Neural progenitor cell (in vitro differentiated cells): ENCODE measurements around the gene RNF224. TPM values are rescaled to one million over a fixed set of nuclear protein-coding genes. Genes with fewer than 3 reads are reported as not detected.

Experiments used
- DNase-seq: peaks from one replicate; pipeline ENCODE4 v3.0.0-alpha.2; 2016; ENCODE audit warnings: low spot score
- H2AFZ ChIP-seq: fragments of 200-600 bp; sonication (generic); replicated peaks from 2 replicates; pipeline ENCODE4 v1.6.1; 2016; ENCODE audit warnings: antibody characterized with exemption
- H3F3A ChIP-seq: fragments of 200-600 bp; sonication (generic); 2 replicates; pipeline ENCODE4 v1.6.1; 2016; ENCODE audit warnings: antibody characterized with exemption, low read depth
- H3K27ac ChIP-seq: fragments of 200-600 bp; sonication (generic); 2 replicates; pipeline ENCODE4 v1.5.1; 2016; ENCODE audit warnings: mild to moderate bottlenecking
- H3K27me3 ChIP-seq: fragments of 200-600 bp; sonication (generic); 2 replicates; pipeline ENCODE4 v1.6.1; 2016; ENCODE audit warnings: mild to moderate bottlenecking, moderate library complexity
- H3K36me3 ChIP-seq: fragments of 200-600 bp; sonication (generic); 2 replicates; pipeline ENCODE4 v1.5.1; 2016
- H3K4me1 ChIP-seq: fragments of 200-600 bp; sonication (generic); 2 replicates; pipeline ENCODE4 v1.6.1; 2016; ENCODE audit warnings: mixed run types
- H3K4me2 ChIP-seq: fragments of 200-600 bp; sonication (generic); 2 replicates; pipeline ENCODE4 v1.6.1; 2016
- H3K4me3 ChIP-seq: fragments of 200-600 bp; sonication (generic); 2 replicates; pipeline ENCODE4 v1.5.1; 2016
- H3K79me2 ChIP-seq: fragments of 200-600 bp; sonication (generic); 2 replicates; pipeline ENCODE4 v1.6.1; 2016; ENCODE audit warnings: low read depth
- H3K9ac ChIP-seq: fragments of 200-600 bp; sonication (generic); 2 replicates; pipeline ENCODE4 v1.6.1; 2016
- H3K9me3 ChIP-seq: fragments of 200-600 bp; sonication (generic); 2 replicates; pipeline ENCODE4 v1.5.1; 2016; ENCODE audit warnings: low read depth
- H4K20me1 ChIP-seq: fragments of 200-600 bp; sonication (generic); 2 replicates; pipeline ENCODE4 v1.6.1; 2016; ENCODE audit warnings: low read depth
- H3K27ac Mint-ChIP-seq: 3 replicates; pipeline ENCODE4 v1.8.0; 2021; ENCODE audit warnings: mixed read lengths
- H3K27me3 Mint-ChIP-seq: 2 replicates; pipeline ENCODE4 v1.8.0; 2022; ENCODE audit warnings: low read depth, mild to moderate bottlenecking, inconsistent platforms, moderate library complexity, mixed read lengths; ENCODE audit not compliant: insufficient read depth
- H3K36me3 Mint-ChIP-seq: 3 replicates; pipeline ENCODE4 v1.8.0; 2021; ENCODE audit warnings: mixed read lengths
- H3K4me1 Mint-ChIP-seq: 3 replicates; pipeline ENCODE4 v1.8.0; 2021; ENCODE audit warnings: mixed read lengths
- H3K4me3 Mint-ChIP-seq: 3 replicates; pipeline ENCODE4 v1.8.0; 2021; ENCODE audit warnings: mild to moderate bottlenecking, moderate library complexity, mixed read lengths
- H3K9me3 Mint-ChIP-seq: 3 replicates; pipeline ENCODE4 v1.8.0; 2020; ENCODE audit warnings: mixed read lengths
- EZH2 ChIP-seq: fragments of 200-600 bp; sonication (generic); IDR thresholded peaks from 2 replicates; pipeline ENCODE4 v1.6.1; 2017; ENCODE audit warnings: antibody characterized with exemption, mild to moderate bottlenecking, moderate library complexity
- EZH2phosphoT487 ChIP-seq: fragments of 200-600 bp; sonication (generic); IDR thresholded peaks from 2 replicates; pipeline ENCODE4 v1.6.1; 2017; ENCODE audit warnings: antibody characterized with exemption
- total RNA-seq: library from RNA; depleted of rRNA; stranded (reverse); fragments of >200 nt; gene quantifications from 2 replicates; pipeline ENCODE4 v1.2.3, GENCODE V29; 2015; ENCODE audit warnings: low replicate concordance
- TF ChIP-seq, protein P1 (sequence below): fragments of 200-600 bp; sonication (generic); IDR thresholded peaks from 2 replicates; pipeline ENCODE4 v1.5.1; 2017; ENCODE audit warnings: antibody characterized with exemption, mild to moderate bottlenecking

The RNF224 gene
- total RNA-seq, 1 donor from 2014 or later, result not detected

DNA sequence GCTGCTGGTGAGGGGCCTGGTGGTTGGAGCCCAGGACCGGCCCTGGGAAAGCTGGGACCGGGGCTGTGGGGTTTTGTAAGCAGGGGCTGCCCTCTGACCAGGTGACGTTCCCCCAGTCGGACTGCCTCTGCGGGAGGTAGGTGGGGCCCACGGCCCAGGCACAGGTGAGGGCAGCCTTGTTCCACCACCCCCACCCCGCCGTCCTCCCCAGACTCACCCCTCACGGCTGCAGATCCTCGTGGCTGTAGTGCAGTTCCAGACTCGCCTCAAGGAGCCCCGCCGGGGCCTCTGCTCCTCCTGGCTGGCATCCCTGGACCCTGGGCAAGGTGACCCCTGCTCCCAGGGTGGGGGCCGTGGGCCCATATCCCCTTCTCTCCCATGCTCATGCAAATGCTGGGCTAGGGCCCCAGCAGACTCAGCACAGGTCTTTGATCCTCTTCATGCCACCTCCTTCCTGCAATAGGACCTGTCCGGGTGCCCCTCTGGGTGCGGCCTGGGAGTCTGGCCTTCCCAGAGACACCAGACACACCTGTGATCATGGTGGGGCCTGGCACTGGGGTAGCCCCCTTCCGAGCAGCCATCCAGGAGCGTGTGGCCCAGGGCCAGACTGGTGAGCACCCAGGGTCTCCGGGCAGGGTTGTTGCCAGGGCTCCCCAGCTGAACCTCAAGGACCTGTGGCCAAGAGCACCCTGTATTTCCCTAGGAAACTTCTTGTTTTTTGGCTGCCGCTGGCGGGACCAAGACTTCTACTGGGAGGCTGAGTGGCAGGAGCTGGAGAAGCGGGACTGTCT, 11.9 kb upstream of the RNF224 start:
- H3K27me3 Mint-ChIP-seq, result peaks cover 2% of the 10 kb centered on the region
- H3K36me3 Mint-ChIP-seq, result peaks cover 5% of the 10 kb centered on the region

GRCh38 chr9:137216188-137216965, 10.9 kb upstream of the RNF224 start:
- H3K27me3 ChIP-seq, result peaks cover 9% of the 10 kb centered on the region
- no peaks in the 10 kb centered on the region for H3K9me3 ChIP-seq
- H3K79me2 ChIP-seq, result no peaks in the 10 kb centered on the region

More for the DNA sequence above, 11.9 kb upstream of the RNF224 start:
- no peak overlapping the region for H3K27ac Mint-ChIP-seq
- Histone ChIP-seq H3K4me1 (no peaks in the 10 kb centered on the region), H3K27me3 (no peaks in the 10 kb centered on the region), H4K20me1 (peaks cover 7% of the 10 kb centered on the region), H2AFZ (no peak overlapping the region), H3K4me2 (no peak overlapping the region), H3K4me3 (no peak overlapping the region), H3K27ac (no peak overlapping the region), H3K36me3 (no peaks in the 10 kb centered on the region), H3F3A (no peaks in the 10 kb centered on the region), H3K9me3 (no peaks in the 10 kb centered on the region), H3K9ac (no peak overlapping the region), H3K79me2 (no peaks in the 10 kb centered on the region)
- DNase-seq, result no peak
- no peak overlapping the region for H3K4me3 Mint-ChIP-seq
- no peaks in the 10 kb centered on the region for H3K4me1 Mint-ChIP-seq
- TF ChIP-seq EZH2 (no peak), EZH2phosphoT487 (no peak)
- TF ChIP-seq, protein P1, sequence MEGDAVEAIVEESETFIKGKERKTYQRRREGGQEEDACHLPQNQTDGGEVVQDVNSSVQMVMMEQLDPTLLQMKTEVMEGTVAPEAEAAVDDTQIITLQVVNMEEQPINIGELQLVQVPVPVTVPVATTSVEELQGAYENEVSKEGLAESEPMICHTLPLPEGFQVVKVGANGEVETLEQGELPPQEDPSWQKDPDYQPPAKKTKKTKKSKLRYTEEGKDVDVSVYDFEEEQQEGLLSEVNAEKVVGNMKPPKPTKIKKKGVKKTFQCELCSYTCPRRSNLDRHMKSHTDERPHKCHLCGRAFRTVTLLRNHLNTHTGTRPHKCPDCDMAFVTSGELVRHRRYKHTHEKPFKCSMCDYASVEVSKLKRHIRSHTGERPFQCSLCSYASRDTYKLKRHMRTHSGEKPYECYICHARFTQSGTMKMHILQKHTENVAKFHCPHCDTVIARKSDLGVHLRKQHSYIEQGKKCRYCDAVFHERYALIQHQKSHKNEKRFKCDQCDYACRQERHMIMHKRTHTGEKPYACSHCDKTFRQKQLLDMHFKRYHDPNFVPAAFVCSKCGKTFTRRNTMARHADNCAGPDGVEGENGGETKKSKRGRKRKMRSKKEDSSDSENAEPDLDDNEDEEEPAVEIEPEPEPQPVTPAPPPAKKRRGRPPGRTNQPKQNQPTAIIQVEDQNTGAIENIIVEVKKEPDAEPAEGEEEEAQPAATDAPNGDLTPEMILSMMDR, result no peak
- H3K9me3 Mint-ChIP-seq, result no peaks in the 10 kb centered on the region

GRCh38 chr9:137217276-137218211, 9.8 kb upstream of the RNF224 start:
- peaks cover 7% of the 10 kb centered on the region for H3K4me1 ChIP-seq
- Mint-ChIP-seq H3K36me3 (peaks cover 3% of the 10 kb centered on the region), H3K4me1 (no peaks in the 10 kb centered on the region), H3K9me3 (no peaks in the 10 kb centered on the region), H3K27ac (no peak overlapping the region), H3K27me3 (peaks cover 2% of the 10 kb centered on the region), H3K4me3 (peak overlapping the region; percentile 60)
- no peak overlapping the region for H3K9ac ChIP-seq
- H3K9me3 ChIP-seq, result no peaks in the 10 kb centered on the region
- no peak overlapping the region for H3K27ac ChIP-seq
- peaks cover 4% of the 10 kb centered on the region for H3F3A ChIP-seq
- peaks cover 7% of the 10 kb centered on the region for H4K20me1 ChIP-seq
- peaks cover 18% of the 10 kb centered on the region for H3K27me3 ChIP-seq
- no peak for TF ChIP-seq EZH2phosphoT487
- no peak for TF ChIP-seq EZH2
- TF ChIP-seq, protein P1, result no peak
- DNase-seq, result peak; percentile 60
- H3K4me2 ChIP-seq, result no peak overlapping the region
- H3K4me3 ChIP-seq, result no peak overlapping the region
- no peak overlapping the region for H2AFZ ChIP-seq
- no peaks in the 10 kb centered on the region for H3K36me3 ChIP-seq
- H3K79me2 ChIP-seq, result no peaks in the 10 kb centered on the region

More at GRCh38 chr9:137216188-137216965, 10.9 kb upstream of the RNF224 start:
- H3K36me3 ChIP-seq, result no peaks in the 10 kb centered on the region
- Mint-ChIP-seq H3K36me3 (peaks cover 3% of the 10 kb centered on the region), H3K4me1 (no peaks in the 10 kb centered on the region), H3K4me3 (no peak overlapping the region), H3K27ac (no peak overlapping the region), H3K9me3 (no peaks in the 10 kb centered on the region), H3K27me3 (peaks cover 2% of the 10 kb centered on the region)
- no peak overlapping the region for H3K27ac ChIP-seq
- H2AFZ ChIP-seq, result no peak overlapping the region
- peaks cover 7% of the 10 kb centered on the region for H4K20me1 ChIP-seq
- no peaks in the 10 kb centered on the region for H3F3A ChIP-seq
- peaks cover 1% of the 10 kb centered on the region for H3K4me1 ChIP-seq
- no peak overlapping the region for H3K4me3 ChIP-seq
- no peak overlapping the region for H3K4me2 ChIP-seq
- no peak for DNase-seq
- TF ChIP-seq, protein P1, result no peak
- TF ChIP-seq EZH2phosphoT487 (no peak), EZH2 (no peak)
- no peak overlapping the region for H3K9ac ChIP-seq
